ENCODE data around the gene CFDP1.
A peak's percentile ranks its signal among the peaks of the same experiment; 100 is the strongest.

The CFDP1 gene

GRCh38 chr16:75462806-75463205 lies 29.5 kb upstream of the CFDP1 start:
- Histone ChIP-seq H3K9ac (ENCODE audit: low read depth, low read length, poor library complexity, severe bottlenecking) (peak overlapping the region; percentile 78), H3K4me1 (ENCODE audit: insufficient read depth, low read length, poor library complexity, severe bottlenecking) (peaks cover 28% of the 10 kb centered on the region), H4K20me1 (ENCODE audit: insufficient read depth, low read length, poor library complexity, severe bottlenecking) (peaks cover 56% of the 10 kb centered on the region), H3K9me3 (ENCODE audit: insufficient read depth, low read depth, low read length) (no peaks in the 10 kb centered on the region), H3K27me3 (ENCODE audit: insufficient read depth, low read length, poor library complexity, severe bottlenecking) (no peaks in the 10 kb centered on the region), H3K9me2 (replicated peaks; ENCODE audit: low read depth, low read length) (no peaks in the 10 kb centered on the region), H3K79me2 (ENCODE audit: insufficient read depth, low read length) (peaks cover 57% of the 10 kb centered on the region), H3K4me3 (ENCODE audit: low read length, poor library complexity, severe bottlenecking) (peak overlapping the region; percentile 76), H2AFZ (ENCODE audit: low read length) (no peak overlapping the region), H3K4me2 (ENCODE audit: low read depth, low read length, poor library complexity, severe bottlenecking) (peak overlapping the region; percentile 76), H3K36me3 (ENCODE audit: insufficient read depth, low read length) (no peaks in the 10 kb centered on the region), H3F3A (ENCODE audit: low read depth) (no peaks in the 10 kb centered on the region)
- no peak for TF ChIP-seq CTCF (conservative IDR thresholded peaks at IDR 0.05; ENCODE audit: low read length)
- TF ChIP-seq EZH2phosphoT487 (IDR thresholded peaks at IDR 0.05; ENCODE audit: borderline replicate concordance) = no peak

- H3K9ac ChIP-seq (ENCODE audit: low read depth, low read length, poor library complexity, severe bottlenecking) = no peak overlapping the region
- H3K4me3 ChIP-seq (ENCODE audit: low read length, poor library complexity, severe bottlenecking) = peak overlapping the region; percentile 76
- H3K27me3 ChIP-seq (ENCODE audit: insufficient read depth, low read length, poor library complexity, severe bottlenecking) = no peaks in the 10 kb centered on the region
- no peaks in the 10 kb centered on the region for H3F3A ChIP-seq (ENCODE audit: low read depth)
- no peak overlapping the region for H2AFZ ChIP-seq (ENCODE audit: low read length)
- H4K20me1 ChIP-seq (ENCODE audit: insufficient read depth, low read length, poor library complexity, severe bottlenecking) = peaks cover 66% of the 10 kb centered on the region
- no peaks in the 10 kb centered on the region for H3K9me2 ChIP-seq (replicated peaks; ENCODE audit: low read depth, low read length)
- no peaks in the 10 kb centered on the region for H3K9me3 ChIP-seq (ENCODE audit: insufficient read depth, low read depth, low read length)
- H3K4me2 ChIP-seq (ENCODE audit: low read depth, low read length, poor library complexity, severe bottlenecking) = peak overlapping the region; percentile 76
- TF ChIP-seq CTCF (conservative IDR thresholded peaks at IDR 0.05; ENCODE audit: low read length) (no peak), EZH2phosphoT487 (IDR thresholded peaks at IDR 0.05; ENCODE audit: borderline replicate concordance) (no peak)
- no peaks in the 10 kb centered on the region for H3K36me3 ChIP-seq (ENCODE audit: insufficient read depth, low read length)
- peaks cover 34% of the 10 kb centered on the region for H3K4me1 ChIP-seq (ENCODE audit: insufficient read depth, low read length, poor library complexity, severe bottlenecking)
- H3K79me2 ChIP-seq (ENCODE audit: insufficient read depth, low read length) = peaks cover 70% of the 10 kb centered on the region
Observed at GRCh38 chr16:75461575-75461974, 28.3 kb upstream of the CFDP1 start.

- Histone ChIP-seq H3K36me3 (ENCODE audit: insufficient read depth, low read length) (no peaks in the 10 kb centered on the region), H3K4me2 (ENCODE audit: low read depth, low read length, poor library complexity, severe bottlenecking) (peak overlapping the region; percentile 76), H3K4me3 (ENCODE audit: low read length, poor library complexity, severe bottlenecking) (no peak overlapping the region), H3K79me2 (ENCODE audit: insufficient read depth, low read length) (peaks cover 80% of the 10 kb centered on the region), H4K20me1 (ENCODE audit: insufficient read depth, low read length, poor library complexity, severe bottlenecking) (peaks cover 67% of the 10 kb centered on the region), H3K27me3 (ENCODE audit: insufficient read depth, low read length, poor library complexity, severe bottlenecking) (no peaks in the 10 kb centered on the region), H2AFZ (ENCODE audit: low read length) (no peak overlapping the region), H3K9me3 (ENCODE audit: insufficient read depth, low read depth, low read length) (no peaks in the 10 kb centered on the region), H3K9me2 (replicated peaks; ENCODE audit: low read depth, low read length) (no peaks in the 10 kb centered on the region), H3K4me1 (ENCODE audit: insufficient read depth, low read length, poor library complexity, severe bottlenecking) (peaks cover 34% of the 10 kb centered on the region), H3K9ac (ENCODE audit: low read depth, low read length, poor library complexity, severe bottlenecking) (no peak overlapping the region), H3F3A (ENCODE audit: low read depth) (no peaks in the 10 kb centered on the region)
- TF ChIP-seq EZH2phosphoT487 (IDR thresholded peaks at IDR 0.05; ENCODE audit: borderline replicate concordance) (no peak), CTCF (conservative IDR thresholded peaks at IDR 0.05; ENCODE audit: low read length) (no peak)
Observed at GRCh38 chr16:75460446-75460845, 27.1 kb upstream of the CFDP1 start.

Data from Loucy (cell line).